ENCODE data around the gene FARSB. TPM values are rescaled to one million over a fixed set of nuclear protein-coding genes. Genes with fewer than 3 reads are reported as not detected.

FARSB gene
- total and polyA plus RNA-seq, 2 donors (not counting 3 experiments of a cell fraction or from before 2014, with no cell fraction given), result 12.7 to 29.4 TPM

DNA sequence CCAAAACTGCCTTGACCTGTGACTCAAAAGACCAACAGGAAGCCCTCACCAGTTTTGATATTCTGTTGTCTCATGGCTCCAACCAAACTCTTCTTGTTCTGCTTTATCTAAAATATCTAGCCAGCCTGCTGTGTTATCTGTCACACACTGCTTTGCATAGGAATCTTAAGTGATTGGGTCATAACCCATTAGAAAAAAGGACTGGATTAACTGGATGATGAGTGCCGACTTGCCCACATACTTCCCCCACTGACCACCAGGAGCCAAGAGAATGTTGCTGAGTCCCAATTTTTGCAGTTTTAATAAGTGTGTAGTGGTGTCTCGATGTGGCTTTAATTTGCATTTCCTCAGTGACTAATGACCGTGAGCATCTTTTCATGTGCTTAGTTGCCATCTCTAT, 22.1 kb upstream of the FARSB start:
- DNase-seq (ENCODE audit: low read depth, low spot score) (no peak), FAIRE-seq (no peak)
- dilution Hi-C loops (cut with MboI; ENCODE audit: extremely low pct_ligation_motif_present, low sequenced_read_pairs) (no loop called here), intact Hi-C loops (cut with micrococcal nuclease) (no loop called here)
- H2AFZ ChIP-seq (ENCODE audit: low read depth, low read length), result no peak overlapping the region
- H3K36me3 ChIP-seq (ENCODE audit: control insufficient read depth in 2 of 2, extremely low read depth in 1 of 2, insufficient read depth in 2 of 2, low read length in 2 of 2), result no peaks in the 10 kb centered on the region
- no TSS peak for BruUV-seq (replicated peaks)
- no peaks in the 10 kb centered on the region for H4K20me1 ChIP-seq (replicated peaks; ENCODE audit: control insufficient read depth, extremely low read depth, insufficient read depth, low read length)
- H3K27me3 ChIP-seq (ENCODE audit: control insufficient read depth in 2 of 2, insufficient read depth in 2 of 2, low read length in 2 of 2), result peaks cover 24 to 29% of the 10 kb centered on the region in 2 experiments
- H3K9ac ChIP-seq (replicated peaks; ENCODE audit: extremely low read depth, insufficient read depth, low read length), result no peak overlapping the region
- TF ChIP-seq FOS (IDR thresholded peaks at IDR 0.05; ENCODE audit: borderline replicate concordance, insufficient read depth, low read length) (no peak), MYC (IDR thresholded peaks at IDR 0.05; ENCODE audit: low read depth, low read length) (no peak), POLR2AphosphoS5 (IDR thresholded peaks at IDR 0.05; ENCODE audit: insufficient read depth, low read depth, low read length) (no peak), JUN (IDR thresholded peaks at IDR 0.05; ENCODE audit: borderline replicate concordance, insufficient read depth, insufficient read length, low read depth) (no peak), POLR2A (IDR thresholded peaks at IDR 0.05; ENCODE audit: low read depth, low read length) (no peak)
- TF ChIP-seq, protein P1, sequence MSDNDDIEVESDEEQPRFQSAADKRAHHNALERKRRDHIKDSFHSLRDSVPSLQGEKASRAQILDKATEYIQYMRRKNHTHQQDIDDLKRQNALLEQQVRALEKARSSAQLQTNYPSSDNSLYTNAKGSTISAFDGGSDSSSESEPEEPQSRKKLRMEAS (IDR thresholded peaks at IDR 0.05; ENCODE audit: insufficient read depth, insufficient read length), result no peak
- TF ChIP-seq, protein P2, sequence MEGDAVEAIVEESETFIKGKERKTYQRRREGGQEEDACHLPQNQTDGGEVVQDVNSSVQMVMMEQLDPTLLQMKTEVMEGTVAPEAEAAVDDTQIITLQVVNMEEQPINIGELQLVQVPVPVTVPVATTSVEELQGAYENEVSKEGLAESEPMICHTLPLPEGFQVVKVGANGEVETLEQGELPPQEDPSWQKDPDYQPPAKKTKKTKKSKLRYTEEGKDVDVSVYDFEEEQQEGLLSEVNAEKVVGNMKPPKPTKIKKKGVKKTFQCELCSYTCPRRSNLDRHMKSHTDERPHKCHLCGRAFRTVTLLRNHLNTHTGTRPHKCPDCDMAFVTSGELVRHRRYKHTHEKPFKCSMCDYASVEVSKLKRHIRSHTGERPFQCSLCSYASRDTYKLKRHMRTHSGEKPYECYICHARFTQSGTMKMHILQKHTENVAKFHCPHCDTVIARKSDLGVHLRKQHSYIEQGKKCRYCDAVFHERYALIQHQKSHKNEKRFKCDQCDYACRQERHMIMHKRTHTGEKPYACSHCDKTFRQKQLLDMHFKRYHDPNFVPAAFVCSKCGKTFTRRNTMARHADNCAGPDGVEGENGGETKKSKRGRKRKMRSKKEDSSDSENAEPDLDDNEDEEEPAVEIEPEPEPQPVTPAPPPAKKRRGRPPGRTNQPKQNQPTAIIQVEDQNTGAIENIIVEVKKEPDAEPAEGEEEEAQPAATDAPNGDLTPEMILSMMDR (IDR thresholded peaks at IDR 0.05; ENCODE audit: extremely low read depth in 1 of 2, insufficient read depth in 1 of 2, low read depth in 1 of 2, low read length in 2 of 2), result no peak
- H3K9me3 ChIP-seq (replicated peaks; ENCODE audit: control insufficient read depth, insufficient read depth, low read length), result no peaks in the 10 kb centered on the region
- POLR2A ChIA-PET, result no interaction called here
- CTCF ChIA-PET, result interaction anchor here (1.4 to 2.0 kb wide), 2 partner anchors 13 to 225 kb away, joined by 3 to 13 read pairs; no protein-coding TSS in a partner anchor
- H3K27ac ChIP-seq (ENCODE audit: insufficient read depth, low read depth, low read length), result no peak overlapping the region
- no peaks in the 10 kb centered on the region for H3K4me1 ChIP-seq (ENCODE audit: control insufficient read depth, extremely low read depth, insufficient read depth, low read length)
- H3K9me1 ChIP-seq (replicated peaks; ENCODE audit: control insufficient read depth, extremely low read depth, insufficient read depth, low read length), result no peaks in the 10 kb centered on the region
- no peak overlapping the region for H3K4me2 ChIP-seq (ENCODE audit: insufficient read depth, low read length)
- H3K4me3 ChIP-seq (replicated peaks in 1 of 3; ENCODE audit: insufficient read depth in 1 of 3, low read depth in 1 of 3, low read length in 3 of 3), result no peak overlapping the region
- H3K79me2 ChIP-seq (ENCODE audit: control insufficient read depth, insufficient read depth, low read length), result no peaks in the 10 kb centered on the region

All from endothelial cell of umbilical vein (primary cell).